Measurements from ENCODE around the gene ACTN1. TPM values are rescaled to one million over a fixed set of nuclear protein-coding genes. Genes with fewer than 3 reads are reported as not detected.

Gene ACTN1
- total RNA-seq, 2 donors from 2014 or later, result 170 to 316 TPM

GRCh38 chr14:68967459-68967940 is 11.6 kb downstream of the ACTN1 start:
- Histone ChIP-seq H3K4me1 (peaks cover 0 to 96% of the 10 kb centered on the region in 2 donors), H3K27ac (peak overlapping the region; percentile 52 to 78), H3K9me3 (no peaks in the 10 kb centered on the region), H3K36me3 (peaks cover 10% of the 10 kb centered on the region), H3K27me3 (no peaks in the 10 kb centered on the region), H3K4me3 (no peak overlapping the region)
- no peak for TF ChIP-seq CTCF (IDR thresholded peaks at IDR 0.05)
- DNase-seq (ENCODE audit: low spot score), result no peak

GRCh38 chr14:68966872-68967301 is 12.2 kb downstream of the ACTN1 start:
- peak overlapping the region; percentile 52 to 78 for H3K27ac ChIP-seq
- no peaks in the 10 kb centered on the region for H3K9me3 ChIP-seq

GRCh38 chr14:68965261-68965761 is 13.8 kb downstream of the ACTN1 start:
- Histone ChIP-seq H3K27ac (peak overlapping the region; percentile 19 to 78), H3K4me1 (peaks cover 0 to 94% of the 10 kb centered on the region in 2 donors), H3K36me3 (peaks cover 5% of the 10 kb centered on the region), H3K27me3 (no peaks in the 10 kb centered on the region), H3K9me3 (no peaks in the 10 kb centered on the region), H3K4me3 (no peak overlapping the region)
- no peak for TF ChIP-seq CTCF (IDR thresholded peaks at IDR 0.05)
- no peak for DNase-seq (ENCODE audit: low spot score)

More at GRCh38 chr14:68966872-68967301, 12.2 kb downstream of the ACTN1 start:
- no peak for DNase-seq (ENCODE audit: low spot score)
- peaks cover 0 to 98% of the 10 kb centered on the region in 2 donors for H3K4me1 ChIP-seq
- no peak overlapping the region for H3K4me3 ChIP-seq
- peaks cover 5% of the 10 kb centered on the region for H3K36me3 ChIP-seq
- TF ChIP-seq CTCF (IDR thresholded peaks at IDR 0.05), result no peak
- H3K27me3 ChIP-seq, result no peaks in the 10 kb centered on the region

- Histone ChIP-seq H3K36me3 (peaks cover 5% of the 10 kb centered on the region), H3K27ac (peak overlapping the region in 1 of 2 donors; percentile 78), H3K27me3 (no peaks in the 10 kb centered on the region), H3K9me3 (no peaks in the 10 kb centered on the region), H3K4me3 (no peak overlapping the region), H3K4me1 (peaks cover 0 to 93% of the 10 kb centered on the region in 2 donors)
- no peak for TF ChIP-seq CTCF (IDR thresholded peaks at IDR 0.05)
- DNase-seq (ENCODE audit: low spot score), result no peak
These were observed 14.6 kb downstream of the ACTN1 start for GRCh38 chr14:68964300-68965093.

- DNase-seq (ENCODE audit: low spot score), result no peak
- Histone ChIP-seq H3K9me3 (no peaks in the 10 kb centered on the region), H3K36me3 (peaks cover 5% of the 10 kb centered on the region), H3K4me3 (no peak overlapping the region), H3K4me1 (peaks cover 0 to 93% of the 10 kb centered on the region in 2 donors), H3K27ac (no peak overlapping the region), H3K27me3 (no peaks in the 10 kb centered on the region)
- TF ChIP-seq CTCF (IDR thresholded peaks at IDR 0.05), result no peak
These were observed 16.4 kb downstream of the ACTN1 start for GRCh38 chr14:68962681-68963080.
